Neutrophil (primary cell): ENCODE results near the gene CLCN1.

Experiments
- H3K27ac ChIP-seq: fragments of 200-600 bp; sonication (generic); 2 replicates; pipeline ENCODE4 v1.5.1; 2016; ENCODE audit warnings: mild to moderate bottlenecking, moderate library complexity
- H3K27me3 ChIP-seq: fragments of 200-600 bp; sonication (generic); 2 replicates; pipeline ENCODE4 v1.6.0; 2016; ENCODE audit warnings: mild to moderate bottlenecking
- H3K36me3 ChIP-seq: fragments of 200-600 bp; sonication (generic); 2 replicates; pipeline ENCODE4 v1.5.1; 2017
- H3K4me1 ChIP-seq, 2 experiments: fragments of 200-600 bp in 1 of 2; sonication (generic) in 1 of 2; 1 replicate in 1 of 2; 2 replicates in 1 of 2; pipeline versions ENCODE4 v1.5.1 to v1.6.1; 2013 to 2016; ENCODE audit warnings: low read depth in 1 of 2, low read length in 1 of 2, mild to moderate bottlenecking in 1 of 2, moderate library complexity in 1 of 2; ENCODE audit not compliant: control insufficient read depth in 1 of 2, insufficient read depth in 1 of 2
- H3K4me3 ChIP-seq, 2 experiments: fragments of 200-600 bp in 1 of 2; sonication (generic) in 1 of 2; 1 replicate in 1 of 2; 2 replicates in 1 of 2; pipeline ENCODE4 v1.5.1; 2013 to 2016; ENCODE audit warnings: low read depth in 1 of 2, low read length in 1 of 2, mild to moderate bottlenecking in 1 of 2, moderate library complexity in 1 of 2
- H3K9me3 ChIP-seq: fragments of 200-600 bp; sonication (generic); 2 replicates; pipeline ENCODE4 v1.5.1; 2016
- TF ChIP-seq, protein P1 (sequence below): fragments of 200-600 bp; sonication (generic); IDR thresholded peaks from 2 replicates; pipeline ENCODE4 v1.5.1; 2016; ENCODE audit warnings: antibody characterized with exemption

Gene CLCN1

DNA sequence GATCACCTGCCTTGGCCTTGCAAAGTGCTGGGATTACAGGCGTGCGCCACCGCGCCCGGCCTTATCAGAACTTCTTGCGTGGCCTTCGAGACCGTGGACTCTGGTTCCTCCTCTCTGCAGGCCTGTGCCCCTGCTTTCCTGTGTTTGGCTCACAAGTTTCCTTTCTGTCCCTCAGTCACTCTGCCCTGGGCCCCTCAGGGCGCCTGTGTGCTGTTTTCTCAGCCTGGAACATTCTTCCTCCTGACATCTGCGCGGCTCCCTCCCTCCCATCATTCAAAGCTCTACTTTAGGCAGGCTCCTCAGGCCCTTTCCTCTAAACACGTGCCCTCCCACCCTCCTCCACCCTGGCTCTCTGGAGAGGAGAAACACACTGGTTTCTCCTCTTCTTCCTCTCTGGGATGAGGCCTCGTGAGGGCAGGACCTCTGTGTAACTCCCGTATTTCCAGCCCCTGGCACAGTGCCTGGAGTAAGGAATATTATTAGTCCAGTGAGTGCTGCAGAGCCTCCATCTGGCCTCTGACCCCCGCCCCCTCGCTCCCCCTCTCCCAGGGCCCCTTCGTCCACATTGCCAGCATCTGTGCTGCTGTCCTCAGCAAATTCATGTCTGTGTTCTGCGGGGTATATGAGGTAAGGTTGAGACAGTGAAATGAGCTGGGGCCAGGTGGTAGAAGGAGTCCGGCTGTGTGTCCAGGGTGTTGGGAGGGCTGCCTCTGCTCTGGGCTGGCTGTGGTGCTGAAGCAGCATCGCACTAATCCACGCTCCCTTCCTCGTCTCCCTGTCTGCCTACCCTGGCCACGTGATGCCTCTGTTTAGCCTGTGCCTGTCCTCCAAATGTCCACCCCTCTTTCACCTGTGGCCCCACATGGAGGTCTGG, 7.1 kb downstream of the CLCN1 start:
- H3K27ac ChIP-seq = no peak overlapping the region
- no peak overlapping the region for H3K4me3 ChIP-seq
- no peaks in the 10 kb centered on the region for H3K9me3 ChIP-seq
- no peaks in the 10 kb centered on the region for H3K36me3 ChIP-seq
- no peaks in the 10 kb centered on the region for H3K4me1 ChIP-seq
- no peaks in the 10 kb centered on the region for H3K27me3 ChIP-seq
- TF ChIP-seq, protein P1, sequence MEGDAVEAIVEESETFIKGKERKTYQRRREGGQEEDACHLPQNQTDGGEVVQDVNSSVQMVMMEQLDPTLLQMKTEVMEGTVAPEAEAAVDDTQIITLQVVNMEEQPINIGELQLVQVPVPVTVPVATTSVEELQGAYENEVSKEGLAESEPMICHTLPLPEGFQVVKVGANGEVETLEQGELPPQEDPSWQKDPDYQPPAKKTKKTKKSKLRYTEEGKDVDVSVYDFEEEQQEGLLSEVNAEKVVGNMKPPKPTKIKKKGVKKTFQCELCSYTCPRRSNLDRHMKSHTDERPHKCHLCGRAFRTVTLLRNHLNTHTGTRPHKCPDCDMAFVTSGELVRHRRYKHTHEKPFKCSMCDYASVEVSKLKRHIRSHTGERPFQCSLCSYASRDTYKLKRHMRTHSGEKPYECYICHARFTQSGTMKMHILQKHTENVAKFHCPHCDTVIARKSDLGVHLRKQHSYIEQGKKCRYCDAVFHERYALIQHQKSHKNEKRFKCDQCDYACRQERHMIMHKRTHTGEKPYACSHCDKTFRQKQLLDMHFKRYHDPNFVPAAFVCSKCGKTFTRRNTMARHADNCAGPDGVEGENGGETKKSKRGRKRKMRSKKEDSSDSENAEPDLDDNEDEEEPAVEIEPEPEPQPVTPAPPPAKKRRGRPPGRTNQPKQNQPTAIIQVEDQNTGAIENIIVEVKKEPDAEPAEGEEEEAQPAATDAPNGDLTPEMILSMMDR = no peak

DNA sequence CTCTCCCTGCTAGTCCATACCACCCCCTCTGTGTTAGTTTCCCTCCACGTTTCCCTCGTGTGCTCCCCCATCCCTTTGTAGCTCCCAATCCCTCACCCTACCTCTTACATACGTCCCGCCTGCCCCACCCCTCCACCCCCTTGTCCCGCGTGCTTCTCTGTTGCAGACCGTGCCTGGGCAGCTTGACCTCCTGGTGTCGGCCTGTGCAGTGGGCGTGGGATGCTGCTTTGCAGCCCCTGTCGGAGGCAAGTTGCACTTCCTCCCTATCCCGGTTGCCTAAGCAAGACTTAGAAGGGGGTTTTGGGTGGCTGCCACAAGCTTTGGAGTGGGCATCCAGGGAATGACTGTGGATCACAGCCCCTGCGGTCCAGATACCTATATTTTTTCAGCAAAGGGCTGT, 7.7 kb downstream of the CLCN1 start:
- H3K27me3 ChIP-seq = no peaks in the 10 kb centered on the region
- H3K4me1 ChIP-seq = no peaks in the 10 kb centered on the region
- no peaks in the 10 kb centered on the region for H3K9me3 ChIP-seq
- H3K36me3 ChIP-seq = no peaks in the 10 kb centered on the region
- TF ChIP-seq, protein P1 = no peak
- no peak overlapping the region for H3K4me3 ChIP-seq
- no peak overlapping the region for H3K27ac ChIP-seq

DNA sequence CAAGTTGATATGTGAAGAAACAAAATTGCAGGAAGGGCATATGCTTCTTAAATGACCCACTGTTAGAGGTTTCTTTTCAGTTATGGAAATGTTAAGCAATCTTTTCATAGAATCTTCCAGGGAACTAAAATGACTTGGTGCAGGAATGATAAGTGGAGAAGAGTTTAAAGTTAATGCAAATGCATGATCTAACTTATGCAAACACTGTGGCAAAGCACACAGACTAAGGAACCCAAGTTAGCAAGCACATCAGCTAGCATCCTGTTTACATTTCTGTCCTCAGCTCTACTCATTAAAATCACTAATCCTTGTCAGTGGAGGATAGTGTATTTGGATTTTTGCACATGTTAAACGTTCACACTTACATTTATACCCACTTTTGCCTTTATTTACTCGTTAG, 9.3 kb downstream of the CLCN1 start:
- TF ChIP-seq, protein P1 = no peak
- Histone ChIP-seq H3K9me3 (no peaks in the 10 kb centered on the region), H3K4me1 (no peaks in the 10 kb centered on the region), H3K36me3 (no peaks in the 10 kb centered on the region), H3K27ac (no peak overlapping the region), H3K4me3 (no peak overlapping the region), H3K27me3 (no peaks in the 10 kb centered on the region)

DNA sequence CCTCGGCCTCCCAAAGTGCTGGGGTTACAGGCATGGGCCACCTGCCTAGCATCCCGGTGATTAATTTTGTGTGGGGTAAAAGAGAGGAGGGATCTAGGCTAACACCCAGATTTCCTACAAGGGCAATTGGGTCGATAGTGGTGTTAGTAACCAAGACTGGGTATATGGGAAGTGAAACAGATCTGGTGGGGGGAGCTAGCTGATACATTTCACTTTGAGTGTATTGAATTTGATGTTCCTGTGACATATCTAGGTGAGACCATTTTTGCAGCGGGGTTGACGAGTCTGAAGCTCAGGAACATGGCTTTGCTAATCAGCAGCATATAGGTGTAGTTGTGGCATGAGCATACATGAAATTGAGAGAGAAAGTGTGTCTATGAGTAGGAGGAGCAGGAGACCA, 12.0 kb downstream of the CLCN1 start:
- TF ChIP-seq, protein P1 = no peak

DNA sequence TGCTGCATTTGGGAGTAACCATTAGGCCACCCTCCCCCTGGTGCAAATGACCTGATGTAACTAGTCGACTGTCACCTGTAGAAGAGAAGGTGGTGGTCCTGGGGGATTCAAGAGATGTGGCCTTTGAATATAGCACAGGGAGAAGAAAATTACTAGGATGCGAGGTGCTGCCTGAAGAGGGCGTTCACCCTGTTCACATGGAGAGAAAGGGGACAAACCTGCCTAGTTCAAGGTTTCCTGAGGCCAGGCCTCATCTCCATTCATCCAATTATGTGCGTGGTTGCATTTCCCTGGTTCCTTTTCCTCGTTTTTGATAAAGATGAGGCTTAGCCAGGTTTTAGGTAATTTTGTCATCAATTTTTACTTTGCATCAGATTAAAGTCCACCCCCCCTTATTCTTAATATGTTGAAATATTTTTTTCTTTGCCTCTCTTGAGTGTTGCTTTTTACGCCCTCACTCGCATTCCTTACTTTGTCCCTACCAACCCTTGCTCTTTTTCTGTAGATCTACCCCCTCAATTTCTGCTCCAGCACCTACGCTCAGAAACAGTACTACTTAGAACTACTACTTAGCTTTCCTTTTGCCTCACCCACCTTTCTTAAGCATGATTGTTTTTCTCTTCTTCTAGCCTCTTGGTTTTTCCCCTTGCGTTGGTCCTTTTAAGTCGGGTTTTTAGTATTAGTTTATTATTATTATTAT, 13.7 kb downstream of the CLCN1 start:
- Histone ChIP-seq H3K9me3 (no peaks in the 10 kb centered on the region), H3K4me3 (no peak overlapping the region), H3K27me3 (no peaks in the 10 kb centered on the region), H3K27ac (no peak overlapping the region), H3K4me1 (no peaks in the 10 kb centered on the region), H3K36me3 (no peaks in the 10 kb centered on the region)
- TF ChIP-seq, protein P1 = no peak

More for the DNA sequence above, 12.0 kb downstream of the CLCN1 start:
- Histone ChIP-seq H3K4me3 (no peak overlapping the region), H3K27ac (no peak overlapping the region), H3K4me1 (no peaks in the 10 kb centered on the region), H3K27me3 (no peaks in the 10 kb centered on the region), H3K36me3 (no peaks in the 10 kb centered on the region), H3K9me3 (no peaks in the 10 kb centered on the region)
